AG10803 (cell line): ENCODE data around the gene RUNDC3A.

Source experiments
- DNase-seq: peaks from one replicate; pipeline ENCODE4 v3.0.0; 2010; ENCODE audit warnings: low read depth
- H3K4me3 ChIP-seq: 2 replicates; pipeline ENCODE4 v1.5.1; 2011; ENCODE audit warnings: mild to moderate bottlenecking, low read length, control low read depth
- CTCF ChIP-seq: conservative IDR thresholded peaks from 2 replicates; pipeline ENCODE4 v1.5.1; 2011; ENCODE audit warnings: mild to moderate bottlenecking, low read length, control low read depth, inconsistent platforms

RUNDC3A gene

GRCh38 chr17:44308320-44308818 lies at the start of gene RUNDC3A:
Gene RUNDC3A, plus strand, starts transcription at chr17:44308601. Its CDS starts 232 bp downstream, at chr17:44308833.
- no peak for TF ChIP-seq CTCF
- peak; percentile 68 for DNase-seq
- H3K4me3 ChIP-seq = peak within 1 kb of the TSS; percentile 55

GRCh38 chr17:44258811-44259351 lies 49.5 kb upstream of the RUNDC3A start:
- no peak for TF ChIP-seq CTCF
- H3K4me3 ChIP-seq = no peak overlapping the region
- no peak for DNase-seq

- TF ChIP-seq CTCF = no peak
- no peak overlapping the region for H3K4me3 ChIP-seq
- DNase-seq = no peak
These were observed 48.1 kb upstream of the RUNDC3A start for GRCh38 chr17:44260296-44260695.

- TF ChIP-seq CTCF = no peak
- no peak for DNase-seq
- no peak overlapping the region for H3K4me3 ChIP-seq
These were observed 45.7 kb upstream of the RUNDC3A start for GRCh38 chr17:44262654-44263225.

- no peak overlapping the region for H3K4me3 ChIP-seq
- DNase-seq = no peak
- no peak for TF ChIP-seq CTCF
These were observed 45.0 kb upstream of the RUNDC3A start for GRCh38 chr17:44263345-44263902.

GRCh38 chr17:44266402-44267164 lies 41.8 kb upstream of the RUNDC3A start:
- no peak for TF ChIP-seq CTCF
- no peak overlapping the region for H3K4me3 ChIP-seq
- DNase-seq = no peak
